Neuronal stem cell (in vitro differentiated cells): ENCODE measurements around the gene PLD2.
A peak's percentile ranks its signal among the peaks of the same experiment; 100 is the strongest.
"Not testable (repeated sequence)": the region's sequence is repeated elsewhere in the genome, so short reads cannot be mapped to it uniquely, and the experiment has no call there.

ENCODE experiments used
- DNase-seq: peaks from one replicate; pipeline ENCODE4 v3.0.0-alpha.2; 2013; ENCODE audit warnings: low spot score
- H2AFZ ChIP-seq: one replicate; pipeline ENCODE4 v1.6.1; 2013; ENCODE audit warnings: mild to moderate bottlenecking, low read length, inconsistent platforms
- H2AK5ac ChIP-seq: 2 replicates; pipeline ENCODE4 v1.6.1; 2013; ENCODE audit warnings: low read depth, mild to moderate bottlenecking, inconsistent platforms, low read length, moderate library complexity, mixed read lengths
- H2BK120ac ChIP-seq: 2 replicates; pipeline ENCODE4 v1.6.1; 2013; ENCODE audit warnings: low read depth, mild to moderate bottlenecking, inconsistent platforms, low read length, moderate library complexity, mixed read lengths
- H2BK12ac ChIP-seq: one replicate; pipeline ENCODE4 v1.6.1; 2013; ENCODE audit warnings: low read length, inconsistent platforms
- H2BK15ac ChIP-seq: 2 replicates; pipeline ENCODE4 v1.6.1; 2013; ENCODE audit warnings: mild to moderate bottlenecking, low read length, inconsistent platforms, mixed read lengths
- H2BK5ac ChIP-seq: one replicate; pipeline ENCODE4 v1.6.1; 2013; ENCODE audit warnings: inconsistent platforms, mild to moderate bottlenecking, low read length, moderate library complexity
- H3K14ac ChIP-seq: one replicate; pipeline ENCODE4 v1.6.1; 2013; ENCODE audit warnings: low read length, inconsistent platforms
- H3K18ac ChIP-seq: 2 replicates; pipeline ENCODE4 v1.6.1; 2013; ENCODE audit warnings: low read length, inconsistent platforms
- H3K23ac ChIP-seq: 2 replicates; pipeline ENCODE4 v1.6.1; 2013; ENCODE audit warnings: low read depth, mild to moderate bottlenecking, mixed read lengths, low read length, inconsistent platforms; ENCODE audit not compliant: poor library complexity
- H3K27ac ChIP-seq: replicated peaks from 3 replicates; pipeline ENCODE4 v1.5.1; 2013; ENCODE audit warnings: low read length, inconsistent platforms
- H3K27me3 ChIP-seq, 3 experiments: 2 replicates each; pipeline ENCODE4 v1.6.1; 2013; ENCODE audit warnings: low read length in 3 of 3, mild to moderate bottlenecking in 2 of 3, inconsistent platforms in 1 of 3, low read depth in 1 of 3, mixed read lengths in 1 of 3, moderate library complexity in 1 of 3; ENCODE audit not compliant: control insufficient read depth in 3 of 3, insufficient read depth in 3 of 3
- H3K36me3 ChIP-seq, 2 donors: replicated peaks in 1 of 2; 2 replicates each; pipeline ENCODE4 v1.6.1; 2013; ENCODE audit warnings: low read length in 2 of 2; ENCODE audit not compliant: control insufficient read depth in 2 of 2, insufficient read depth in 2 of 2
- H3K4ac ChIP-seq: 2 replicates; pipeline ENCODE4 v1.6.1; 2013; ENCODE audit warnings: inconsistent platforms, mild to moderate bottlenecking, low read length, moderate library complexity
- H3K4me1 ChIP-seq, 2 donors: 1 replicate in 1 of 2; 2 replicates in 1 of 2; pipeline ENCODE4 v1.6.1; 2013; ENCODE audit warnings: low read length in 2 of 2, low read depth in 1 of 2; ENCODE audit not compliant: control insufficient read depth in 2 of 2, insufficient read depth in 1 of 2
- H3K4me2 ChIP-seq: one replicate; pipeline ENCODE4 v1.6.1; 2013; ENCODE audit warnings: mild to moderate bottlenecking, low read length, inconsistent platforms; ENCODE audit not compliant: insufficient read depth, poor library complexity, severe bottlenecking
- H3K4me3 ChIP-seq, 2 donors: 2 replicates each; pipeline ENCODE4 v1.5.1; 2013; ENCODE audit warnings: low read length in 2 of 2, mild to moderate bottlenecking in 2 of 2, inconsistent platforms in 1 of 2, moderate library complexity in 1 of 2
- H3K79me1 ChIP-seq: one replicate; pipeline ENCODE4 v1.6.1; 2013; ENCODE audit warnings: low read depth, mild to moderate bottlenecking, inconsistent platforms, low read length, moderate library complexity
- H3K9ac ChIP-seq: one replicate; pipeline ENCODE4 v1.6.1; 2013; ENCODE audit warnings: mild to moderate bottlenecking, low read depth, low read length, inconsistent platforms; ENCODE audit not compliant: poor library complexity
- H3K9me3 ChIP-seq, 2 donors: replicated peaks in 1 of 2; 2 replicates each; pipeline versions ENCODE3 to v1.6.1; 2013; ENCODE audit warnings: low read length in 2 of 2, mild to moderate bottlenecking in 2 of 2, inconsistent platforms in 1 of 2, low read depth in 1 of 2, mixed read lengths in 1 of 2, moderate library complexity in 1 of 2; ENCODE audit not compliant: control insufficient read depth in 2 of 2, insufficient read depth in 1 of 2
- H4K8ac ChIP-seq: one replicate; pipeline ENCODE4 v1.6.1; 2013; ENCODE audit warnings: low read depth, mild to moderate bottlenecking, inconsistent platforms, low read length, moderate library complexity
- H4K91ac ChIP-seq: one replicate; pipeline ENCODE4 v1.6.1; 2013; ENCODE audit warnings: low read length, low read depth, mild to moderate bottlenecking, inconsistent platforms; ENCODE audit not compliant: poor library complexity
- WGBS, 2 donors: extraction: QIAGEN DNeasy Blood & Tissue Kit; methylation state at CpG; one replicate each; pipeline ENCODE4 v1.1.7; 2013; ENCODE audit warnings: missing lambda C conversion rate in 2 of 2, mixed read lengths in 1 of 2; ENCODE audit not compliant: insufficient read length in 2 of 2, insufficient replicate concordance in 1 of 2; ENCODE audit errors: extremely low coverage in 2 of 2; 5-methylcytosine and 5-hydroxymethylcytosine counted together

Gene PLD2

DNA sequence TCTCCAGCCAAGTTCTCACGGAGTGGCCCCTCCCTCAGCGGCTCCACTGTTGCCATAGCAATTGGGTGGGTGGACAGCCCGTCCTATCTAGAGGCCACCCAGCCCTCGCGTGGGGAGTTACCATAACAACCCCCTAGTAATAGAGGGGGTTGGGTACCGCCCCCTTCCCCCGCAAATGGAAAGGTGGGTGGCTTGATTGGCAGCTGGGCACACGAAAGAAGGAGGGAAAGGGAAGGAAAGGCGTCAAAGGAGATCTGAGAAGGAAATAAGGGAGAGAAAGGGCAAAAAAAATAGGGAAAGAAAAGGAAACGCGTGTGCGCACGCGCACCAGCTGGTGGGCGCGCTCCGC, 25.9 kb downstream of the PLD2 start:
- DNase-seq, H3K9me3 ChIP-seq, H4K91ac ChIP-seq, H3K4me1 ChIP-seq, H3K14ac ChIP-seq, H3K4ac ChIP-seq, H3K23ac ChIP-seq, H3K27me3 ChIP-seq, H4K8ac ChIP-seq, H2BK5ac ChIP-seq, H2BK15ac ChIP-seq, H3K9ac ChIP-seq, H2AK5ac ChIP-seq, H3K79me1 ChIP-seq, H2BK120ac ChIP-seq, H2BK12ac ChIP-seq: not testable (repeated sequence)
- peak overlapping the region; percentile 78 to 97 for H3K4me3 ChIP-seq
- H2AFZ ChIP-seq = peak overlapping the region; percentile 91
- H3K27ac ChIP-seq = peak overlapping the region; percentile 61
- peak overlapping the region; percentile 59 for H3K18ac ChIP-seq
- H3K36me3 ChIP-seq = peaks cover 2 to 12% of the 10 kb centered on the region in 2 donors
- WGBS, 2 donors = no CpG with 5 or more reads among the region's 17 CpGs
- H3K4me2 ChIP-seq = peak overlapping the region; percentile 99

DNA sequence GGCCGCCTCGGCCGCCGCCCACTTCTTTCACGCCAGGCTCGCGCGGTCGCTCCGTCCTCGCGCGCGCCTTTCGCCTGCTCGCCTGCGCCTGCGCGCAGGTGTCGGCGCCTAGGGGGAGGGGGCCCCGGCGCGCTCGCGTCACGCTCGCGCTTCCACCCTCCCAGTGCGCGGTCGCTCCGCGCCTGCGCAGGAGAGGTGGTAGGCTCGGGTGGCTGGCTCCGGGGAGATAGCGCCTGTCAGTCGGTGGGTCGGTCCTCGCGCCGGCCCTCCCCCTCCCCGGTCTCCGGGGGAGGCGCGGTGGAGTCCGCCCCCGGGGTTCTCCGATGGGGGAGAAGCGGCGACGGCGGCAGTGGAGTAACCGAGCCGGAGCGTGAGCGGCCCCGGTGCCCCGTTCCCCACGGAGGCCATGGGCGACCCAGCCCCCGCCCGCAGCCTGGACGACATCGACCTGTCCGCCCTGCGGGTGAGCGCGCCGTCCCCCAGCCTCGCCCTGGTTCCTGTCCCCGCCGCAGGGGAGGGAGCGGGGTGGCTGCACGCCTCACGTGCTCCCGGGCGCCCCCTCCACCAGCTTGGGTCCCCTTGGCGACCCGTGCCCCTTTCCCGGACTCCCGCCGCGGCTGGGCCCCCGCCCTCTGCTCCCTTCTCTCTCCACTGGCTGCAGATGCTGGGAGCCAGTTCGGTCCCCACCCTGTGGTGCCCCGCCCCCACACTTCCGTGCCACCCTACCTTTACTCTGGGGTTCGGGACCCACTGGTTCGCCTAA, 26.4 kb downstream of the PLD2 start, which contains the start of gene MINK1:
TSS of gene MINK1 (plus strand) at position 163 of the 763 bp plus-strand sequence. CDS start at position 407, 244 bp downstream.
- Histone ChIP-seq H3K4me1 (peaks cover 7 to 10% of the 10 kb centered on the region in 2 donors), H3K4me2 (peak within 1 kb of the TSS; percentile 99), H2BK5ac (peak within 1 kb of the TSS; percentile 99), H3K27ac (peak within 1 kb of the TSS; percentile 61), H2BK12ac (no peak within 1 kb of the TSS), H3K9me3 (no peaks in the 10 kb centered on the region), H3K14ac (peak within 1 kb of the TSS; percentile 67), H3K9ac (peak within 1 kb of the TSS; percentile 98), H2AFZ (peak within 1 kb of the TSS; percentile 91), H3K18ac (peak within 1 kb of the TSS; percentile 97), H2AK5ac (peak within 1 kb of the TSS; percentile 60), H3K23ac (peak within 1 kb of the TSS; percentile 92), H2BK15ac (no peak within 1 kb of the TSS), H4K8ac (no peak within 1 kb of the TSS), H3K27me3 (no peaks in the 10 kb centered on the region), H3K4ac (no peak within 1 kb of the TSS), H3K79me1 (peaks cover 9% of the 10 kb centered on the region), H3K36me3 (peaks cover 4 to 18% of the 10 kb centered on the region in 2 donors), H3K4me3 (peak within 1 kb of the TSS; percentile 78 to 97), H2BK120ac (no peak within 1 kb of the TSS), H4K91ac (no peak within 1 kb of the TSS)
- DNase-seq = peak; percentile 90
- no CpG with 5 or more reads among the region's 91 CpGs for WGBS, 2 donors

DNA sequence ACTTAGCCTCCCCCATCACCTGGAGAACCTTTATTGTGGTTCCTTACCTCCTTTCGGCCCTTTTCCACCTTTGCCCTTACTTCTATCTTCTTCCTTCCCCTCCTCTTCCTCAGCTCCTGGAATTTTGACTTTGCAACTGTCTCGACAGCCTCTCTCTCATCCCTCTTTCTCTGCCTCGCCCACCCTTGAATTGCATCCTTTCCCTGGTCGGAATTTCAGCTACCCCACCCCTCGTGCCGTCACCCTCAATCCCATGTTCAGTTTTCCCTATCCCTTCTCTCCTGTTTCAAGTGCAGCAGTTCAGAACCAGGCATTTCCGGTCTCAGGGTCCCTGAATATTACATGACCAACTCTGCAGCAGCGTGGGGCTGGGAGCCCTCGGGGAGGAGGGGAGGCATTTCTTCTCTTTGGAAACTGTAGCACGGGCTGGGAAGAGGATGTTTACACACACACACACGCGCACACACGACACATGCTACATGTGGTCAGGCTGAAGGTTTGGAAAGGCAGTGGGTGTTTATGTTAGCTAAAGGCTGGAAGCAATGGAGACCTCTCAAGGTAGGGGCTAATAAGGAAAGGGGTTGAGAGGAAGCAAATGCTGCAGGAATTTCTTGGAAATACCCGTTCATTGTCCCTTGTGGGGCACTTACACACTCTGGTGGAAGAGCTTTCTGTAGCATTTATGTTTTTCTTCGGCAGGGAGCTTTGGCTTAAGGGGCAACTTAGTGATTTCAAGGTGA, 27.2 kb downstream of the PLD2 start:
- Histone ChIP-seq H3K27ac (no peak overlapping the region), H2AK5ac (peak overlapping the region; percentile 60), H3K23ac (peak overlapping the region; percentile 92), H2AFZ (peak overlapping the region; percentile 91), H3K4ac (no peak overlapping the region), H3K4me3 (peak overlapping the region; percentile 78 to 97), H2BK5ac (peak overlapping the region; percentile 99), H3K79me1 (peaks cover 9% of the 10 kb centered on the region), H3K4me2 (peak overlapping the region; percentile 99), H4K91ac (no peak overlapping the region), H2BK120ac (no peak overlapping the region), H3K9me3 (no peaks in the 10 kb centered on the region), H3K9ac (peak overlapping the region; percentile 98), H2BK15ac (no peak overlapping the region), H4K8ac (no peak overlapping the region), H3K36me3 (peaks cover 4 to 21% of the 10 kb centered on the region in 2 donors), H2BK12ac (no peak overlapping the region), H3K27me3 (no peaks in the 10 kb centered on the region), H3K14ac (peak overlapping the region; percentile 67), H3K18ac (no peak overlapping the region), H3K4me1 (peaks cover 7 to 10% of the 10 kb centered on the region in 2 donors)
- WGBS, 2 donors = no CpG with 5 or more reads among the region's 15 CpGs
- DNase-seq = no peak

DNA sequence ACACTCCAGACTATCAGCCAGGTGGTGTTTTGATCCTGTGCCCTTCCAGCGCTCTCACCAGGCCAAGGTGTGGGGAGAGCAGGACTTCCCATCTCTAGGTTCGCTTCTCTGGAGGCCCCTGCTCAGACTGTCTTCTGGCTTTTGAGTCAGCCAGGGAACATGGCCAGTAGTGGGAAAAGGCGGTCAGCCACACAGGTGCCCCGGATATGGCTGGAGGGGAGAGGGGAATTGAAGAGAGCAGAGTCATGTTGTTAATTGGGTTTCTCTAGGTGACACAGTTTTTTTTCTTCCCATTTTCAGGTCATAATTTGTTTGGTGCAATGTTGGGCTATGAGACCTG, 27.7 kb downstream of the PLD2 start:
- no peak overlapping the region for H2BK120ac ChIP-seq
- H3K79me1 ChIP-seq = peaks cover 9% of the 10 kb centered on the region
- no peak overlapping the region for H3K14ac ChIP-seq
- no peak overlapping the region for H3K4me2 ChIP-seq
- H3K27me3 ChIP-seq = no peaks in the 10 kb centered on the region
- H4K91ac ChIP-seq = no peak overlapping the region
- no peak overlapping the region for H2AK5ac ChIP-seq
- no peaks in the 10 kb centered on the region for H3K9me3 ChIP-seq
- H3K9ac ChIP-seq = no peak overlapping the region
- no peak overlapping the region for H2BK15ac ChIP-seq
- no peak for DNase-seq
- H3K18ac ChIP-seq = no peak overlapping the region
- no peak overlapping the region for H2BK12ac ChIP-seq
- peak overlapping the region in 1 of 2 donors; percentile 78 for H3K4me3 ChIP-seq
- H4K8ac ChIP-seq = no peak overlapping the region
- peaks cover 4 to 21% of the 10 kb centered on the region in 2 donors for H3K36me3 ChIP-seq
- no peak overlapping the region for H3K23ac ChIP-seq
- H2BK5ac ChIP-seq = no peak overlapping the region
- no peak overlapping the region for H2AFZ ChIP-seq
- H3K4me1 ChIP-seq = peaks cover 7 to 10% of the 10 kb centered on the region in 2 donors
- no peak overlapping the region for H3K27ac ChIP-seq
- no peak overlapping the region for H3K4ac ChIP-seq
- WGBS, 2 donors = no CpG with 5 or more reads among the region's 4 CpGs
